NCI-H2107 treated with DMSO at 0.1 percent for 48 hours (cell line): ENCODE results near the gene SLC29A1.

Experiments used
- DNase-seq: peaks from one replicate; lab custom pipeline; 2025; ENCODE audit not compliant: unreplicated experiment; lab: John Stamatoyannopoulos, UW

The SLC29A1 gene

GRCh38 chr6:44253307-44254101 lies 30.1 kb downstream of the SLC29A1 start:
- DNase-seq: peak; percentile 27

- no peak for DNase-seq
These were observed 31.1 kb downstream of the SLC29A1 start for GRCh38 chr6:44254191-44255104.

GRCh38 chr6:44255105-44255808 lies 31.9 kb downstream of the SLC29A1 start:
- no peak for DNase-seq

GRCh38 chr6:44255871-44256774 lies 32.7 kb downstream of the SLC29A1 start:
- no peak for DNase-seq

GRCh38 chr6:44256775-44257024 lies 33.3 kb downstream of the SLC29A1 start:
- no peak for DNase-seq

GRCh38 chr6:44257025-44257752 lies 33.8 kb downstream of the SLC29A1 start, which contains the start of gene SLC35B2:
Gene SLC35B2 (minus strand): TSS chr6:44257528. CDS start chr6:44257410, 118 bp downstream.
- DNase-seq: peak; percentile 19

- DNase-seq: no peak
These were observed 34.4 kb downstream of the SLC29A1 start for GRCh38 chr6:44257753-44258324.

GRCh38 chr6:44258325-44258863 lies 35.0 kb downstream of the SLC29A1 start:
- DNase-seq: no peak

GRCh38 chr6:44258921-44259320 lies 35.5 kb downstream of the SLC29A1 start:
- no peak for DNase-seq

GRCh38 chr6:44260011-44260410 lies 36.6 kb downstream of the SLC29A1 start:
- no peak for DNase-seq

GRCh38 chr6:44260451-44261297 lies 37.3 kb downstream of the SLC29A1 start:
- DNase-seq: no peak

GRCh38 chr6:44261581-44261980 lies 38.2 kb downstream of the SLC29A1 start:
- no peak for DNase-seq

- DNase-seq: no peak
These were observed 39.3 kb downstream of the SLC29A1 start for GRCh38 chr6:44262467-44263353.

- no peak for DNase-seq
These were observed 40.1 kb downstream of the SLC29A1 start for GRCh38 chr6:44263354-44264100.

- DNase-seq: no peak
These were observed 41.0 kb downstream of the SLC29A1 start for GRCh38 chr6:44264154-44265006.
